Stimulated activated CD4-positive, alpha-beta T cell treated with anti-CD3 and anti-CD28 coated beads, Interleukin-1b, Interleukin-23, amount 100 ng/mL, for 4 hours (primary cell): Measurements from ENCODE around the gene CCDC91.

Experiments
- DNase-seq, 2 donors: peaks; one replicate each; pipeline ENCODE4 v3.0.0-alpha.2; 2020; ENCODE audit warnings: low read depth in 2 of 2

CCDC91 gene

GRCh38 chr12:28578361-28578760, 388.1 kb downstream of the CCDC91 start:
- no peak for DNase-seq

- no peak for DNase-seq
These were observed 388.6 kb downstream of the CCDC91 start for GRCh38 chr12:28578833-28579252.

- no peak for DNase-seq
These were observed 392.6 kb downstream of the CCDC91 start for GRCh38 chr12:28582672-28583376.

GRCh38 chr12:28583701-28584261, 393.5 kb downstream of the CCDC91 start:
- DNase-seq: no peak

- DNase-seq: no peak
These were observed 394.9 kb downstream of the CCDC91 start for GRCh38 chr12:28585146-28585545.

- DNase-seq: no peak
These were observed 396.2 kb downstream of the CCDC91 start for GRCh38 chr12:28586481-28586880.

GRCh38 chr12:28591831-28592230, 401.6 kb downstream of the CCDC91 start:
- DNase-seq: no peak
